NCI-H2227 (cell line): ENCODE measurements around the gene SLC9C1.

Source experiments
- DNase-seq: peaks from one replicate; lab custom pipeline; 2025; ENCODE audit not compliant: unreplicated experiment; lab: John Stamatoyannopoulos, UW

The SLC9C1 gene

DNA sequence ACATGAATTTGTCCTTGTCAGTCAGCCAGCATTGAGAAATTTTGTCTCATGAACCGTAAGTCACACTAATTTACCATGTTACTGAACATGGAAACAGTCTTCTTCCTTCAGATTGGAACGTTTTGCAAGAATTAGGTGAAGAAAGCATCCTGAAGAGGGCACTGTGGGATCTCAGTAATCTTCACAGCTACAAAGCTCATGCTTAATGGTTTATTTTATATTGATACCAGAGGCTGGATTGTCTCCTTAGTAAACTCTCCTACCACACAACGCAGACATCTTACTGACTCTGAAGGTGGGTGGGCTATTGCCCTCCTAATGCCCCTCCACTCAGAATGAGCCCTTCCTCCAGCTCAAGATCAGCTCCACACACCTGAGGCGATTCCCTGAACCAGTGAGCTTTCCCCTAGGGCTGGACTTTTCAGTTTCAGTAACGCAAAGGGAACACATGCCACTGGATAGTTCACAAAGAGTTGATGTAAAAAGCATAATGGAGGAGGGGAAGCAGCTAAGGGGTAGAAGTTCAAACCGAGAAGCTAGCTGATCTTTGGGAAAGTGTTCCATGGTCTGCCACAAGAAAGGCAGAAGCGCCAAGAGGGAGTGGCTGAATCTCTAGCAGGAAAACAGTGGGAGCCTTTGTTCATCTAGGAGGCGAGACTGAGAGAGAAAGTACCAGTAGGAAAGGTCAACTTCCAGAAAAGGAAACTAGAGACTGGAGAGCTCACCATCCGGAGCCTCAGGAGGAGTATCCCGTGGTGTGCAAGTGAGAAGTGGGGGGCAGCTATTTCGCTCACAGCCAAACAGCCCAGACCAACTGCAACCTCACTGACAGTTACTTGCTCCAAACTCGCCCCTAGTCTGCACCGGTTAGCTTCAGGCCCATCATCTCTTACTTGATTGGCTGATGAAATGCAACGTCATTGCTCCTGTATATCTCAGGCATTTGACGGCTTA is at the start of gene SLC9C1:
TSS of gene SLC9C1 (minus strand) at position 849 of the 954 bp plus-strand sequence. CDS start 7,425 bp downstream, outside the sequence.
- DNase-seq = peak; percentile 24

DNA sequence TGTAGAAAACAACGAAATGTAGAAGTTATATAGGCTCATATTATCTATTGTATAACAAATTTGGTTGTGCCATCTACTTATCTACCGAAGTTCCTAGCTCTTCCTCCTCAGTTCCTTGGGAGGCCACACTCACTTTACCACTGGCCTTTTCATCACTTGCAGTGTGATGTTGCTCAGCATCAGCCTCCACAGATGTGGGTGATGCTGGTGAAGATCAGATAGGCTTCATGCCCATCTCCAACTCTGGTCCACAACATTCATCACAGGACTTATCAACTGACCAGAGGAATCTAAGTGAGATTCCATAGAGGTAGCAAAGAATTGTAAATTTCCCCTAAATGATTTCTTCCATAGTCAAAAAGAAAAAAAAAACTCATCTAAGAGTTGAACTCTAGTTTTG is 47.4 kb upstream of the SLC9C1 start:
- DNase-seq = no peak

DNA sequence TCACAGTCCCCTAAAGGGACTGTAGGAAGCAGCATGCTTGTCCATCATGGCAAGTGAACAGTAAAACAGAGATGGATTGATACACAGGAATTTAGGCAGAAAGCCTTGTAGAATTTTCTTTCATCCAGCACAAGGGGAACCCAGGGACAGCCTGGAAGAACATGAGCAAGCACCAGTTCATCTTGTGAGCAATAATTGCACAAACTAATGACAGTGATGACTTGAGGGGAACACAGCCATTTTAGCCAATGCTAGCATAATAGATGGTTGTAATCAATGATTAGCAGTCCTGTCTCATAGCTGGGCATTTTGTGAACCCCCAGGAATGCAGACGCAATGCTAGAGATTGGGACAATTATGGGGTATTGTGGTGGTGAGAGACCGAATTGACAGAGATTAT is 45.6 kb upstream of the SLC9C1 start:
- no peak for DNase-seq

DNA sequence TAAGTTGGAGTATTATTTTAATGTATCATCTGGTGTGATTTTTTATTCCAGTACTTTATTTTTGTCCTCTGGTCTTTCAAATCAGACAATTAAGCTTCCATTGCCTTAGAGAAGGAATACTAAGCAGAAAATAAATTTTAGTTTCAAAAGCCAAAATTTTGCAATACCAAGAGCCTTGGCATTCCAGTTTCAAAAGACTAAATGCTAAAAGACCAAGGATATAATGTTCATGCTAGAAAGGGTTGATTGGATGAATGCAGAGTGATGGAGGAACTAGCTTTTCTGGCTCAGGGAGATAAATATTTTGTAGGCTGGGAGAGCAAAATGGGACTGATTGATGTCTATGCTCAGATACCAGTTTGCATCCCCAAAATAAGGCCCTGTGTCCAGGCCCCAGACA is 45.1 kb upstream of the SLC9C1 start:
- no peak for DNase-seq

DNA sequence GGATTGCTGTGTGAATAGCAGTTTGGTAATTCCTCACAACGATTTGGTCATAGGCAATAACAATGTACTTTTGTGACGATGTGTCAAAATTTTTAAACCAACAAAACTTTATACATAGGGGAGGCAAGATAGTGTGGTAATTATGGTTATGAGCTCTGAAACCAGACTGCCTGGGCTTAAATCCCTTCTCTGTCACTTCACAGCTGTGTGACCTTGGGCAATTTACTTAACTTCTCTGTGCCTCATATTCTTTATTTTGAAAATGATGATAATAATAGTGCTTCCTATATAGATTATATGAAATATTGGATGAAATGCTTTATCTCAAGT is 44.7 kb upstream of the SLC9C1 start:
- no peak for DNase-seq

DNA sequence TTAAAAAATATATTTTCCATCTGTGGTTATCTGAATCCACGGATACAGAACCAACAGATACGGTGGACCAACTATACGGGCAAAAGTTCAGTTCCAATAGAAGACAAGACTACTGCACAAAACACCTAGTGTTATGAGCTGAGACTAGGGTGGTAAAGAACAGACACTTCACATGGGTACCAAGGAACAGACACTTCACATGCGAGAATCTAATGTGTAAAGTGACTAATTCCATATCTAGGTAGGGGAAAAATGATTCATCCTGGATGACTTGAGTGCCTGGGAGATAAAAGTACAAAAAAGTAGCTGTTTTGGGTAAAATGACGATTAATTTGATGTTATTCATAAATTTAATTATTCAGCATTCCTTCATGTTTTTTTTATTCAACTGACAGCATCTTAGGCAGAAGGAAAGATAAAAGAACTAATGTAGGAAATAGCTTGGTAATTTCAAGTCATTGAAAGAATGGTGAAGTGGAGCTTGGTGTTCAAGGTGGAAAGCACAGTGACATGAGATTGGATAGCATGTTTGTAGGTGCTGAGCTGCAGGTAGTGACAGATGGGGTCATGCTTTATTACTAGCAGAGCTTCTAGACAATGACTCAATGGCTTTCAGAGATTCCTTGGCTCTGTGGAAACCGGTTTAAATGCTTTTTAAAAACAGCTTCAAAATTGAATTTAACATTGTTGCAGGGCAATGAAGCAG is 44.2 kb upstream of the SLC9C1 start:
- no peak for DNase-seq

DNA sequence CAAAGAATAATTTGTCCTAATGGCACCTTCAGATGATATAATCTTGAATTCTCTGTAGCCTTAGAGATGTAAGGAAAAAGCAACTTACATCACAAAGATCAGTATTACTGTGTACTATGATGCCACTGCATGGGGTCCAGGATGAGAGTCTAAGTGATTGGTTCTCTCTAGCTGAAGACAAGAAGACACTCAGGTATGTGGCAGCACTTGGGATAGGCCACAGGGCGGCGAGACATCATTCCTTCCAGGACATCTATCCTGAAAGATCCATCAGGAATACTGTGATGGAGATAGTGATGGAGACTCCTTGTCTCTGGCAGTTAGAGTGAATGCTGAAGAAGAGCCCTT is 41.4 kb upstream of the SLC9C1 start:
- DNase-seq = no peak

DNA sequence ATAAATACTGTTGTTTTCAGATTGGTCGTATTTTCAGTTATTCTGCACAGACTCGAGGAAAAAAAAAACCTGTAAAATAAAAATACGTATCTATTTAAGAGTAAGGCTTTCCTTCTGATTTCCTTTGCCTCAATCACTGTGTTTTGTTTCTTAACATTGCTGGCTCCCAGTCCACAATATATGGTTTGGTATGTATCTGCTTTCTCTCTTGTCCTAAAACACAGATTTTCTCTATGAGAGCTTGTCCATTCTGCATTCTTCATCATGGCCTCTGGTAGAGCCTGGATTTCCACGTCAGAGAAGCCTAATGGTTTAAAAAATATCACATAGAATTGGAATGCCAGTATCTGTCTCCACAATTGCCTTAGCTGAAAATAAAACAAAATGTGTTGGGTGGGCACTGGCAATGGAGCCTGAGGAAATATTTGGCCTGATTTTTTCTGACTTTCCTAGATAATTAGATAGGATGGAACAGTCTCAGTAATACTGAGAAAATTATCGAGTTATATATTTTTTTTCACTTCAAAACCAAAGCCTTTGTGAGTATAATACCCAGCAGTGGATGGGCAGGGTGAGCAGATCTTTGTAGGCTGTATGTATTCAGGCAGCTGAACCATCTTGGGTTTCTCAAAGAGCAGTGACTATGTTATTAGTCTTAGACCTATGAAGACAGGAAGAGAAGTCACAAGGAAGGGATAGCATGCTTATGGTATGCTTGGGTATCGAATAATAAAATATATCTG is 40.8 kb upstream of the SLC9C1 start:
- no peak for DNase-seq

DNA sequence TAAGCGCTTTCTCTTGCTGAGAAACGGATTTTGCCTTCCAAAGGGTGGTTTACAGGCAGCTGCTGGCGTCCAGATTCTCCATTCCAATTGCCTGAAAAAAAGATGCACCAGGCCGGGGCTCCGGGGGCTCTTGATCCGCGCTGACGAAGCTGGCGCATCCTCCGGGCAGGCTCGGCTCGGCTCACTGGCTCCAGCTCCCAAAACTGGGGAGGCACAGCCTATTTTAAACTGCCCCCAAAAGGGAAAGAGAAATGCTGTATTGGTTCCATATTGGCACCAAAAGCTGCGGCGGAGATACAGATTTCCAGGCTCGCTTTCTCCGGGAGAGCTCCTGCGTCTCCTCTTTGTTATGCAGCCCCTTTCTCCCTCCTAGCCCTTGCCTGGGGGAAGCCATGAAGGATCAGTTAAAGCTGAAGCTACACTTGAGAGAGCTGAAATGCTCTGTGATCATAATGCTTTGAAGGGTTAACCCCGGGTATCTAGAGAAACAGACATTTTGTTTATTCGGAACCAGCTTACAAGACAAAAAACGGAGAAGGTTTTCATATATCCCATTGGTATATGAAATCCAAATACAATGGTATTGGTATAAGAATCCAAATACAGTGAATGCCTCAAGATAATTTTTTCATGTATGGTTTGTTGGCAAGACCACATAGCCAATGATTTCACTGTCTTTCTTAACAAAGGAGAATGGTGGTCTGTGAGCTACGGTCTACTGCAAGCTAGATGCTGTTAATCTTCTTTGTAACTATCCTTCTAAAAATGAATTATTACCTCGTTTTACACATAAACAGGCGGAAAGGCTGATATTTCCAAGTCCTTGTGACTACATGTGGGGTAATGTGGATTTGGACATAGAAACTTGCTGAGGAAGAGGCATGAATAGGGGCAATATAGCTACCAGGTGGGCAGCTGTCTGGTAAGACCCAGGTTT is 39.6 kb upstream of the SLC9C1 start:
- peak; percentile 33 for DNase-seq

DNA sequence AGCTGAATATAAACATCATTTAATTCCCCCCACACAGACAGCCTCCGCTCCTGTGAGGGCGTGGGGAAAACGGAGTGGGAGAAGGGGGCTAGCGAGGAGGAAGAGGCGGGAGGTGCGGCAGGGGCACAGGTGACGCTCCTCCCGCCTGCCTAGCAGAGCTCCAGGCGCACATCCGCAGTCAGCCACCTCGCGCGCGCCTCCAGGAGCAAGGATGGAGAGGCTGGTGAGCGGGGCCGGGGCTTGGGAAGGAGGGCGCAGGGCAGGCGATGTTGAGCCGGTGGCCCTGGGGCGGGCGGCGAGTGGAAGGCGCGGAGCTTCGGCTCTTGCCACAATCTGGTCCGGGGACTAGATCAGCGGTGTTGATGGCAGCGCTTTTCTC is 39.0 kb upstream of the SLC9C1 start, which contains the start of gene CD200:
TSS of gene CD200 (plus strand) at position 155 of the 379 bp plus-strand sequence. CDS start at position 212, 57 bp downstream.
- peak; percentile 56 for DNase-seq

DNA sequence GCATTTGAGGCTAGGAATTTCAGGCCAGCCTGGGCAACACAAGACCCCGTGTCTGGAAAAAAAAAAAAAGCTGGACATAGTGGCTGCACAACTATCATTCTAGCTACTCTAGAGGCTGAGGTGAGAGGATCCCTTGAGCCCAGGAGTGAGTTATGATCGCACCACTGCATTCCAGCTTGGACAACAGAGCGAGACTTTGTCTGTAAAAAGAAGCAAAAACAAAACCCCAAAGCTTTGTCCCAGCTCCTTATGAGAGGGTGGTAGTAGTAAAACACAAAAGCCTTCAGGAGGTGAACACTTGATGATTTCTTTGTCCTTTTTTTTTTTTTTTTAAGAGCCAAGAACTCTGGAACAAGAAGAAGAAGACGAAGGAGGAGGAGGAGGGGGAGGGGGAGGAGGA is 37.8 kb upstream of the SLC9C1 start:
- DNase-seq = no peak

DNA sequence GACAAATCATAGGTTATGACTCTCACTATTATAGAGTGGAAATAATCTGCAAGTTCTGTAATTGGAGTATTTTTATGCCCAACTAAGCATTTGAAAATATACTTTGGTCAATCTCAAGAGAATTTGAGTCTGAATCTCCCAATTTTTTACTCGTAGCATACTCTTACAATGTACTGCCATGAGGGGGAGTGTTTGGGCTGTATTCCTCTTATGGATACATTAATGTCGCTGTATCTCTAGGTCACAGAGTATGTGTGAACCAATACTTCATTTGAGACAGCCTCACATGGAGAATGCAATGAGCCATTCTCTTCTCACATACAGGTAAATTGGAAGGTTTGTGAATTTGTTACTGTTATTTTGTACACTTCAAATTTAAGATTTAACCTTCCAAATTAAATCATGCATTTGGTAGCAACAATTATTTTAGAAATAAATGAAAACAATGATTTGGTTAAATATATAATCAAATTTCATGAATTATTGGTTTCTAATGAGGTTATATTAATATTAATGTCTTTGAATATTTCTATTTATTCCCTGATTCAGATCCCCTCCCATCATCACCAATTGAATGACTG is 33.4 kb upstream of the SLC9C1 start:
- peak; percentile 40 for DNase-seq

DNA sequence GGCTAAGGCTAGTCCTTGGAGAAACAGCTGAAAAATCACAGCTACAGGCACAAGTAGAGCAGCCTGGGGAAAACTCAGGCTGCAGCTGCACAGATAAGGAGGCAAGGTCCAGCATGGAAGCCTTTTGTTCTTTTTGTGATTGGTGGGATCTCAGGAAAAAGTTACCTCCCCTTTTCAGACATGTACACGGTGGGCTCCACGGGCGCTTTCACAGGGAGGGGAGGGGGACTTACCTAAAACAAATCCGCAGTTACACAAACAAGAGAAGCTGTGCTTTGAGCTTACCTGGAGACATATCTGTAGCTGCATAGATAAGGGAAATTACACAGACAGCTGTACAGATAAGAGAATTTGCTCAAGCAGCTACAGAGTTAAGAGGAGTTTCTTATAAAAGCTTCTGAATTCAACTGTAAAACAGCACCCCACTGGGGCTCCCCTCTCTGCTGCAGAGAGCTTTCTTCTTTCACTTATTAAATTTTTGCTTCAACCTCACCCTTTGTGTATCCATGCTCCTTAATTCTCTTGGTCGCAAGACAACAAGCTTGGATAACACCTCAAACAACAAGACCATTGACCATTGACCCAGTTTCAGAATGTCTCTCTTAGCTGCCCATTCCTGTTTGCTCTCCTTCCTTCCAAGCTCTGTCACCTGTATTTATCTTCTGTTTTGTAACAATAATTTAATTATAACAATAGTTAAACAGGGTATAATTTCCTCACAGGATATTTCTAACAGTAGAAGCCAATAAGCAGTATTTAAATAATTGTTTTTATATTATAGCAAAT is 28.0 kb upstream of the SLC9C1 start:
- DNase-seq = no peak

DNA sequence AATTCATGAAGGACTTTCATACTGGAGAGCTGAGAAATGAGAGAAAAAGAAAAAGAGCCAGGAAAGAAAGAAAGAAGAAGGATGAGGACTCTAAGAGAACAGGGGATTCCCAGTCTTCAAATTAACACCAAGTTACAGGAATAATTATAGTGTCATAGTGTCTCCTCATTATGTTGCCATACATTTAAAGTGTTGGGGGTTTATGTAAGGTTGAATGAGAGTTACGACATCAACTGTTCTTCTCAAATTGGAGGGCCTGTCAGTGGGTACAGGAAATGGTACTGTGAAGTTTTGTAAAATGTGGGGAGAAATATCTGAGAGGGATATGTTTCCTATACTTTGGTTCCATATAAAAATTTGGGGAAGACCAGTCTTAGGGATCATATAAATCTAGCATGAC is 26.7 kb upstream of the SLC9C1 start:
- DNase-seq = no peak

DNA sequence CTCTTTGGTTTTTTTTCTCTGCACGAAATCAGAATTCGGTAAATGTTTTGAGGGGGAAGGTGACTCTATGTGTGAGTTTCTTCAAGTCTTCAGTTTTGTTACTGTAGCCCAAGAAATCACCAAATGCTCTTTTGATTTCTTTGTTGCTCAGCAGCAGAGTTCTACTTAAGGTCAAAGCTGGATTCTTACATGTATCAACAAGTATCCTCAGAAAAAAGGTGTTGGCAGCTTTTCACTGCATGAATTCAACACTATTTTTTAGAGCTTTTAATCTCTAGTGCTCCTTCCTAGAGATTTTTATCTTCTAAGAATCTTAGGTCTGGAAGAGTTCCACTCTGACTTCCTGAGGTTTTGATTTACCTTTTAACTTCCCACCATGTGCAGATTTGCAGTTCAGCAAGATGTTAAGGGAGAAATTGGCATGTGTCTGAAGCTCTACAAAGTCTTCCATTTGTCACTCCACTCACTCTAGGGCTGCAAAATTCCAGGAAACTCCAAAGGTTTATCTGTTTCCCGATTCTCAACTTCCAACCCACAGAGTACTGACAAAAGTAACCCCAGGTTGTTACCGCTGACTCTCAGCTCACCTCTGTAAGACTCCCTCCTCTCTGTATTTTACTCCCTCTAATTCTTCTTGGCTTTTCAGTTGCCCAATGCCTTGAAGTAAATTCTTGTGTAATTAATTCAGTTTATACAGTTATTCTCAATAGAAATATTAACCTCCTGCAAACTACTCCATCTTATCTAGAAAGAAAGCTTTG is 25.7 kb upstream of the SLC9C1 start:
- no peak for DNase-seq

DNA sequence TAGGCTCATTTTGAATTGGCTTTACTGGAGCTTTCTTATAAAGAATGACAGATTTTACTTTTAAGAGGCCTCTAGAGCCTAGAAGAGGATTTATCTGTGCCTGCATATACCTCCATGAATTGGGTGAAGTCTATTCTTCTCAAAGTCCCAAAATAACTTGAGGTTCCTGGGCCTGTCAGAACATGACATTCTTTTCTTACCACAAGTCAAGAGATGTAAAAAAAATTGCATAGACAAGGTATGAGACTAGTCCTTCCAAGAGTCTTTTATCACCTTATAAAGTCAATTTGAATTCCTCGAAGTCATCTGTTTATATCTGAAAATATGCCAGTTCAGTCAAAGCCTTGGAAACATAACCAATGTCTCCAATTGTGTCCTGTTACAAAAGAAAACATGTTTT is 21.8 kb upstream of the SLC9C1 start:
- DNase-seq = no peak

DNA sequence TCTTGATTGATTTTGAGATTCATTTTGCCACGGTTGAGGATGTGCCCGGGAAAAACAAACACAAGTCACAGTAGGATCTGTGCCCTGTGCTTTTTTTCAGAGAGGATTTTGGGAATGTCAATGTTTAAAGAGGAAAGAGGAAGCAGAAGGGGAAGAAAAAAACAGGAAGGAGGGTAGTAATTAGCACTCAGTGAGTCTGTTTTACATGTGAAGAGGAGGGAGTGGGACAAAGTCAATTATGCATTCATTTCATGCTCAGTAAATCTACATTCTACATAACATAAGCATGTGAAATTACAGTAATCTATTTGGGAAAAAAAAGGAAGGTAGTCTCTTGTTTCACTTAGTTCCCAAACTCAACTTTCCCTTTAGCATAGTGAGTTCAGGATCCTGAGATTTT is 20.6 kb upstream of the SLC9C1 start:
- DNase-seq = no peak

DNA sequence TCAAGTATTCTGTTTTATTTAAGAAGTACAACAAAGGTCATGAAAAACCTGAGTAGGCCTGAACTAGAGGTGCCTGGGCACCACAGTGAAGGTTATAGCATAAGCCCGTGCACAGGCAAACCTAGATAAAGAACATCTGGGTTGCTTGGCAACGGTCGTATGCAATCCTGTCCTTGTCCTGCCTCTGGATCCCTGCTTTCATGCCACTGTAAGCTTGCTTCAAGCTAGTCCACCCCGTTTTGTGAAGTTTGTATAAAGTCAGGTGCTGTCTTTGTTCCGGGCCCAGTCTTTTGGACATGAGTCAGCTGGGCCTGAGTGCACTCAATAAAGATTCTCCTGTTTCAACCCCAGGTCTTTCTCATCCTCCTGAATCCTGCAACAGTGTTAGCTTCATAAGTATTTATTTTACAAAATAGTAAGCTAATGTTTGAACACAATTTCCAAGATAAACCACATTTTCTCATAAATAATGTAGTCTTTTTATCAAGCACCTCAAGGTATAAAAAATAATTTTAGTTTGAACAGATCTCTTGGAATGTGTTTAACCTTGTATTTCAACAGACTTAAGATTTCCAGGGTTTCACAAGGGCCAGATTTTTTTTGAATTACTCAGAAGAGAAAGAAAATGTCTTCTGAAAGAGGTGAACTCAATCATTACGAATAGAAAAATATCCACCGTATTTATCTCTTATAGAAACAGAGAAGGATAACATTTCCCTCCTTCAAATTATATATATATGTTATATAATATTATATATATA is 14.3 kb upstream of the SLC9C1 start:
- no peak for DNase-seq
